NCI-H1092 (cell line): ENCODE data around the gene ZHX3.
"Not testable (repeated sequence)": the region's sequence is repeated elsewhere in the genome, so short reads cannot be mapped to it uniquely, and the experiment has no call there.

Experiments used
- DNase-seq: peaks from one replicate; lab custom pipeline; 2025; lab: John Stamatoyannopoulos, UW

ZHX3 gene

GRCh38 chr20:41334036-41334435 lies 16.5 kb upstream of the ZHX3 start:
- no peak for DNase-seq

GRCh38 chr20:41331731-41332130 lies 14.2 kb upstream of the ZHX3 start:
- no peak for DNase-seq

- no peak for DNase-seq
These were observed 13.4 kb upstream of the ZHX3 start for GRCh38 chr20:41330941-41331340.

GRCh38 chr20:41330343-41330720 lies 12.8 kb upstream of the ZHX3 start:
- DNase-seq: no peak

- DNase-seq: no peak
These were observed 12.2 kb upstream of the ZHX3 start for GRCh38 chr20:41329435-41330342.

GRCh38 chr20:41327178-41327577 lies 9.6 kb upstream of the ZHX3 start:
- DNase-seq: no peak

- no peak for DNase-seq
These were observed 3.4 kb upstream of the ZHX3 start for GRCh38 chr20:41320976-41321375.

GRCh38 chr20:41320441-41320840 lies 2.9 kb upstream of the ZHX3 start:
- no peak for DNase-seq

GRCh38 chr20:41318271-41318649 lies 729 bp upstream of the ZHX3 start:
- DNase-seq: no peak

GRCh38 chr20:41316602-41317545 lies 657 bp downstream of the ZHX3 start:
- DNase-seq: peak; percentile 51

GRCh38 chr20:41316051-41316450 lies 1.5 kb downstream of the ZHX3 start:
- DNase-seq: no peak

- no peak for DNase-seq
These were observed 3.1 kb downstream of the ZHX3 start for GRCh38 chr20:41314386-41314785.

GRCh38 chr20:41312009-41312408 lies 5.5 kb downstream of the ZHX3 start:
- not testable (repeated sequence) for DNase-seq

- no peak for DNase-seq
These were observed 7.7 kb downstream of the ZHX3 start for GRCh38 chr20:41309817-41310216.

GRCh38 chr20:41308726-41309413 lies 8.7 kb downstream of the ZHX3 start:
- no peak for DNase-seq

GRCh38 chr20:41308290-41308711 lies 9.2 kb downstream of the ZHX3 start:
- no peak for DNase-seq

GRCh38 chr20:41307021-41307420 lies 10.5 kb downstream of the ZHX3 start:
- DNase-seq: no peak

- no peak for DNase-seq
These were observed 11.3 kb downstream of the ZHX3 start for GRCh38 chr20:41306061-41306727.

- no peak for DNase-seq
These were observed 13.0 kb downstream of the ZHX3 start for GRCh38 chr20:41304424-41305079.

GRCh38 chr20:41304002-41304401 lies 13.5 kb downstream of the ZHX3 start:
- DNase-seq: no peak

GRCh38 chr20:41300886-41301285 lies 16.6 kb downstream of the ZHX3 start:
- no peak for DNase-seq
